ENCODE measurements around the gene EFNB3. TPM values are rescaled to one million over a fixed set of nuclear protein-coding genes. Genes with fewer than 3 reads are reported as not detected.

EFNB3 gene
- total and polyA plus RNA-seq, 3 experiments from 2014 or later = not detected

DNA sequence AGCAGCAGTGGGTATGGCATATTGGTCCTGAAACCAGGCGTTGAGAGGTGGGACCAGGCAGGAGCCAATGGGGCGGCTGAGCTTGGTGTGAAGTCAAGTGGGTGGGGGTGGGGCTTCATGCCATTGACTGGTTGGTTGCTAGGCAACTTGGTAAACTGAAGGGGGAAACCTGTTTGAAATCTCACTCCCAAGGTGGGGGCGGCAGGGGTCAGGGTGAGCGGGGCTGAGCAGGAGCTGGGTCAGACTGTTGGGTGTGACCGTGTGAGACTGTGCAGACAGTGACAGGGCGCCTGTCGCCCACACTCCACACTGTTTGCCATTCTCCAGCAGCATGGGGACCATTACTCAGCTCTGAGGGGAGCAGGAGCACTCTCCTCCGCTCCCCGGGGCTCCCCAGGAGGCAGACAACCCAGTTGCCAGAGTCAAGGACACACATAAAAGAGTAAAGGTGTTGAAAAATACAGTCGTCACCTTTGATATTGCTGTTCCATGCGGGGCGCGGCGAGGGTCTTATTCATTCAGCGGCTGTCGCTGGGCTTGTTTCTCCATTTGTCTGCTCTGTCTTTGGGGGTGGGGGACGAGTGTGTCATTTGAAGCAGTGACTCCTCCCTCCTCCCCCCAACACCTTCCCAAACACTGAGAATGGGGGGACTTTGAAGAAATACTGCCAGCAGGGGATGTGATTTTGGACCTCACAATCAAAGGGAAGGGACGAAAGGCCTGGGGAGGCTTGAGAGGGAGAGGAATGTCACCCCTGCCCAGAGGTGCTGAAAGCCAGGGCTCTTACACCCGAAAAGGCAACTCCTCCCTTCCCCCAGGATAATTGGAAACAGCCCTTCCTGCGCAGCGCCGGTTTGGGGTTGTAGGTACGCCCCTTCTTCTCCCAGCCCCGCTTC, 1.2 kb upstream of the EFNB3 start:
- Mint-ChIP-seq H3K4me1 (peaks cover 14 to 24% (median 23%) of the 10 kb centered on the region in 3 donors), H3K4me3 (peak overlapping the region in 6 of 7 donors; percentile 54 to 89 (median 76)), H3K9me3 (no peaks in the 10 kb centered on the region), H3K27ac (peak overlapping the region in 2 of 8 donors; percentile 13 to 54), H3K27me3 (peaks cover 35 to 61% of the 10 kb centered on the region in 2 donors), H3K36me3 (peaks cover 11 to 30% (median 27%) of the 10 kb centered on the region in 3 donors)
- Histone ChIP-seq H3K36me3 (ENCODE audit: insufficient read depth, low read length) (no peaks in the 10 kb centered on the region), H3K27ac (ENCODE audit: low read depth, low read length) (no peak overlapping the region), H3K27me3 (ENCODE audit: insufficient read depth, low read length, poor library complexity, severe bottlenecking) (peaks cover 26% of the 10 kb centered on the region), H3K4me3 (ENCODE audit: low read length) (no peak overlapping the region), H3K4me1 (ENCODE audit: insufficient read depth, low read length) (peaks cover 10% of the 10 kb centered on the region), H3K9me3 (ENCODE audit: low read length) (no peaks in the 10 kb centered on the region)
- no peak for DNase-seq
- ChIA-PET CTCF (interaction anchor here (0.9 to 1.1 kb wide), 2 partner anchors 15 to 649 kb away, joined by 3 read pairs; partner anchors contain the start of gene WRAP53), POLR2A (interaction anchor here (0.6 kb wide), 1 partner anchor 523 kb away, joined by 4 read pairs; no protein-coding TSS in a partner anchor)

DNA sequence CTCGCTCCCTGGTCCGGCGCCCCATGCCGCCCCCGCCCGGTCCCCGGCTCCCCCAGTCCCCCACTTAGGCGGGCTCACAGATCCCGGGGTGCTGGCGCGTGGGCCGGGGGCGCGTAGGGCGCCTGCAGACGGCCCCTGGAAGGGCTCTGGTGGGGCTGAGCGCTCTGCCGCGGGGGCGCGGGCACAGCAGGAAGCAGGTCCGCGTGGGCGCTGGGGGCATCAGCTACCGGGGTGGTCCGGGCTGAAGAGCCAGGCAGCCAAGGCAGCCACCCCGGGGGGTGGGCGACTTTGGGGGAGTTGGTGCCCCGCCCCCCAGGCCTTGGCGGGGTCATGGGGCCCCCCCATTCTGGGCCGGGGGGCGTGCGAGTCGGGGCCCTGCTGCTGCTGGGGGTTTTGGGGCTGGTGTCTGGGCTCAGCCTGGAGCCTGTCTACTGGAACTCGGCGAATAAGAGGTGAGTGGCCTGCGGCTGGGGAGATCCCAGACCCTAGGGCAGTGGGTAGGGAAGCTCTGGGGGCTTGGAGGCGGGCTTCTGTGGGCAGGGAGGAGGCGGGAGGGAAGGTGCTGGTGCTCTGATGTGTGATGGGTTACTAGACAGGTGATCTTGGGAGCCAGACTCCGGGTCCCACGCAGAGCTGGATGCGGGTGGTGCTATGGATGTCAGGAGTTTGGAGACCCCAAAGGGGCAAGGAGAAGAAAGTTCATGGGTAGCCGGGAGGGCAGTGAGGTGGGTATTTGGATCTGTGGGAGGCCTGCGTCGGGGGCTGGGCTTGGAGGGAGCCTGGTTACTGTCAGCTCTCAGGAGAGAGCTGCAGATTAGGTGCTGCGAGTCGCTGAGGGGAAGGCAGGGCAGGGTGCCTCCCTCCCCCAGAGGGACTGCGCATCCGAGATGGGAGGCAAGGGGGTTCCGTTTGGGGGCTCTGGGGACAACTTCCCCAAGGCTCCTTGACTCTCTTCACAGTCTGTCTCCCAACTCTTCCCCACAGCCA, 560 bp downstream of the EFNB3 start:
- Mint-ChIP-seq H3K9me3 (no peaks in the 10 kb centered on the region), H3K4me3 (peak overlapping the region in 6 of 7 donors; percentile 6 to 65 (median 50)), H3K4me1 (peaks cover 18 to 31% (median 29%) of the 10 kb centered on the region in 3 donors), H3K27ac (no peak overlapping the region), H3K27me3 (peaks cover 37 to 70% of the 10 kb centered on the region in 2 donors), H3K36me3 (peaks cover 6 to 25% (median 25%) of the 10 kb centered on the region in 3 donors)
- no peaks in the 10 kb centered on the region for H3K36me3 ChIP-seq (ENCODE audit: insufficient read depth, low read length)
- no peak overlapping the region for H3K27ac ChIP-seq (ENCODE audit: low read depth, low read length)
- DNase-seq = no peak
- CTCF ChIA-PET = interaction anchor here (1.0 kb wide), 1 partner anchor 11 kb away, joined by 3 read pairs; no protein-coding TSS in a partner anchor
- no peaks in the 10 kb centered on the region for H3K9me3 ChIP-seq (ENCODE audit: low read length)
- H3K27me3 ChIP-seq (ENCODE audit: insufficient read depth, low read length, poor library complexity, severe bottlenecking) = peaks cover 26% of the 10 kb centered on the region
- peaks cover 16% of the 10 kb centered on the region for H3K4me1 ChIP-seq (ENCODE audit: insufficient read depth, low read length)
- no peak overlapping the region for H3K4me3 ChIP-seq (ENCODE audit: low read length)
- POLR2A ChIA-PET = no interaction called here

DNA sequence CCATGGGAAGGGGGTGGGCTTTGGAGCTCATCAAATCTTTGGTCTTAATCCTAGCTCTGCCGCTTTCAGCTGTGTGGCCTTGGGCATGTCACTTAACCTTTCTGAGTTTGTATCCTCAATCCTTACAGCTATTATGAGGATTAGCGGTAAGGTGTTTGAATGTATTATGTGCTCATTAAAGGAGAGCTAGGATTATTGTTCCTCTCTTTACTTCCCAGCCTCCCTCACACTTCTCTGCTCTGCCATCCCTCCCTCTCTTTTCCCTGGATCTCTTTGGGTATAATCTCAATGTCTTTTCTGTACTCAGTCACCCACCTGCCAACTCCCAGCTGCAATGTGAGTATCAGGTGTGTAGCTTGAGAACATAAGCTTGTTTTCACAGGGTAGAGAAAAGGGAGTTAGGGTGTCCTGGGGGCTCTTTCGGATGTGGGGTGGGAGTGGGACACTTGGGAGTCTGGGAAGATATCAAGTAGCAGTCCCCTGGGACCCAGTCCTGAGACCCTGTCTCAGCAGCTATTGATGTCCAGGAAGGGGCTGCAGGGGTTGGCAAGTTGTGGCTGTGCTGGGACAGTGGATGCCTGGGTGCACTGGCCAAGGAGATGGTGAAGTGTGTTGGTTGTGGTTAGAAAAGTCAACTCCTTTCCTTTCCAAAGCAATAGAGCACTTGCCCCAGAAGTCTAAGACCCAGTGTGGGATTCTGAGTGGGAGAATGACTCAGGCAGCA, 1.8 kb downstream of the EFNB3 start:
- POLR2A ChIA-PET = no interaction called here
- DNase-seq = no peak
- no peak overlapping the region for H3K27ac ChIP-seq (ENCODE audit: low read depth, low read length)
- Mint-ChIP-seq H3K27ac (peak overlapping the region in 2 of 8 donors; percentile 13 to 69), H3K36me3 (peaks cover 3 to 15% (median 13%) of the 10 kb centered on the region in 3 donors), H3K4me3 (peak overlapping the region in 1 of 7 donors; percentile 25), H3K27me3 (peaks cover 41 to 80% of the 10 kb centered on the region in 2 donors), H3K9me3 (no peaks in the 10 kb centered on the region), H3K4me1 (peaks cover 19 to 35% (median 33%) of the 10 kb centered on the region in 3 donors)
- H3K4me3 ChIP-seq (ENCODE audit: low read length) = no peak overlapping the region
- CTCF ChIA-PET = no interaction called here
- H3K4me1 ChIP-seq (ENCODE audit: insufficient read depth, low read length) = peaks cover 17% of the 10 kb centered on the region
- H3K9me3 ChIP-seq (ENCODE audit: low read length) = no peaks in the 10 kb centered on the region
- peaks cover 37% of the 10 kb centered on the region for H3K27me3 ChIP-seq (ENCODE audit: insufficient read depth, low read length, poor library complexity, severe bottlenecking)
- no peaks in the 10 kb centered on the region for H3K36me3 ChIP-seq (ENCODE audit: insufficient read depth, low read length)

DNA sequence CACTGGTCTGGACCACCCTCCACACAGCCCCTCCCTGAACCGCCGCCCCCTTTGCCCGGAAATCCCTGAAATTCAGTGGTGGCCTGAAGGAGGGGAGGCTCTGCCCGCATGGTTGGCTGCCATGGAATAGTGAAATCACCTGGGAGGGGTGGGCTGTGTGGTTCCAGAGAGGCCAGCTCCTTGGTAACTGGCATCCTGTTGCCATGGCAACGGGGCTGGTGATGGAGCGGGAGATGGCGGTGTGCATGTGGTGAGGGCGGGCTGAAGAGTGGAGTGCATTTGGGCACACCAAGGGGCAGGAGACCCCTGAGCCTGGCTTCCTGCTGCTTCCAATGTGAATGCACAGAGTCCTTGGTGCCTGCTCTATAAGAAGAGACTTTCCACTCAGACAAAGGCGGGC, 2.4 kb downstream of the EFNB3 start:
- CTCF ChIA-PET = no interaction called here

DNA sequence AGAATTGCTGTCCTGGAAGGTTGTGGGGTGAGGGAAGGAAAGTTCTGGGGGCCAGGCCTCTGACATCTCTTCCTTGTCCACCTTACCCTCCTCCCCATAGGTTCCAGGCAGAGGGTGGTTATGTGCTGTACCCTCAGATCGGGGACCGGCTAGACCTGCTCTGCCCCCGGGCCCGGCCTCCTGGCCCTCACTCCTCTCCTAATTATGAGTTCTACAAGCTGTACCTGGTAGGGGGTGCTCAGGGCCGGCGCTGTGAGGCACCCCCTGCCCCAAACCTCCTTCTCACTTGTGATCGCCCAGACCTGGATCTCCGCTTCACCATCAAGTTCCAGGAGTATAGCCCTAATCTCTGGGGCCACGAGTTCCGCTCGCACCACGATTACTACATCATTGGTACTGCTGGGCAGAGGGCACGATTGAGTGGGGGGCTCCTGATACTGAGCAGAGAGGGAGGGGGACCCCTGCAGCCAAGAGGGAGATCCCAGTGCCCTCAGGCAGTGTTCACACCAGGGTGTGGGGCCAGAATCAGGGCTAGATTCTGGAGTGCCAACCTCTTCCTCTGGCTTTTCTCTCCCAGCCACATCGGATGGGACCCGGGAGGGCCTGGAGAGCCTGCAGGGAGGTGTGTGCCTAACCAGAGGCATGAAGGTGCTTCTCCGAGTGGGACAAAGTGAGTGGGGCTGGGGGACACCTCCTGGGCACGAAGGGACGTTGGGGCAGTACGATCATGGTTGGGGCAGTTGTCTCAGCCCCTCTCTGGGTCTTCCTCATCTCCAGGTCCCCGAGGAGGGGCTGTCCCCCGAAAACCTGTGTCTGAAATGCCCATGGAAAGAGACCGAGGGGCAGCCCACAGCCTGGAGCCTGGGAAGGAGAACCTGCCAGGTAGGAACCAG, 3.1 kb downstream of the EFNB3 start:
- ChIA-PET POLR2A (no interaction called here), CTCF (no interaction called here)
- no peak overlapping the region for H3K4me3 Mint-ChIP-seq
- no peak for DNase-seq
- H3K4me1 Mint-ChIP-seq = peaks cover 19 to 35% (median 33%) of the 10 kb centered on the region in 3 donors
- peaks cover 0 to 5% (median 3%) of the 10 kb centered on the region in 3 donors for H3K36me3 Mint-ChIP-seq
- H3K9me3 Mint-ChIP-seq = peaks cover 0 to 2% (median 0%) of the 10 kb centered on the region in 5 donors
- Histone ChIP-seq H3K4me1 (ENCODE audit: insufficient read depth, low read length) (peaks cover 17% of the 10 kb centered on the region), H3K36me3 (ENCODE audit: insufficient read depth, low read length) (no peaks in the 10 kb centered on the region), H3K27me3 (ENCODE audit: insufficient read depth, low read length, poor library complexity, severe bottlenecking) (peaks cover 37% of the 10 kb centered on the region), H3K4me3 (ENCODE audit: low read length) (no peak overlapping the region), H3K9me3 (ENCODE audit: low read length) (no peaks in the 10 kb centered on the region), H3K27ac (ENCODE audit: low read depth, low read length) (no peak overlapping the region)
- peaks cover 45 to 80% of the 10 kb centered on the region in 2 donors for H3K27me3 Mint-ChIP-seq
- H3K27ac Mint-ChIP-seq = no peak overlapping the region

More for the DNA sequence above, 2.4 kb downstream of the EFNB3 start:
- Mint-ChIP-seq H3K27me3 (peaks cover 41 to 80% of the 10 kb centered on the region in 2 donors), H3K4me3 (no peak overlapping the region), H3K36me3 (peaks cover 3 to 11% (median 6%) of the 10 kb centered on the region in 3 donors), H3K27ac (no peak overlapping the region), H3K9me3 (no peaks in the 10 kb centered on the region), H3K4me1 (peaks cover 19 to 35% (median 33%) of the 10 kb centered on the region in 3 donors)
- POLR2A ChIA-PET = no interaction called here
- Histone ChIP-seq H3K9me3 (ENCODE audit: low read length) (no peaks in the 10 kb centered on the region), H3K27me3 (ENCODE audit: insufficient read depth, low read length, poor library complexity, severe bottlenecking) (peaks cover 37% of the 10 kb centered on the region), H3K4me1 (ENCODE audit: insufficient read depth, low read length) (peaks cover 17% of the 10 kb centered on the region), H3K36me3 (ENCODE audit: insufficient read depth, low read length) (no peaks in the 10 kb centered on the region), H3K27ac (ENCODE audit: low read depth, low read length) (no peak overlapping the region), H3K4me3 (ENCODE audit: low read length) (no peak overlapping the region)
- no peak for DNase-seq

DNA sequence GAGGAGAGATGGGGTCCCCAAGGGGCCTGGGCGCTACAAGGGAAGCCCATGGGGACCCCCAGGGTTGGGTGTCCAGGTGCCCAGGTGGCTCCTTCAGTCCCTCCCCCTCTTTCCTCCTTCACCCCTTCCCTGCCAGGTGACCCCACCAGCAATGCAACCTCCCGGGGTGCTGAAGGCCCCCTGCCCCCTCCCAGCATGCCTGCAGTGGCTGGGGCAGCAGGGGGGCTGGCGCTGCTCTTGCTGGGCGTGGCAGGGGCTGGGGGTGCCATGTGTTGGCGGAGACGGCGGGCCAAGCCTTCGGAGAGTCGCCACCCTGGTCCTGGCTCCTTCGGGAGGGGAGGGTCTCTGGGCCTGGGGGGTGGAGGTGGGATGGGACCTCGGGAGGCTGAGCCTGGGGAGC, 4.0 kb downstream of the EFNB3 start:
- Histone ChIP-seq H3K4me1 (ENCODE audit: insufficient read depth, low read length) (peaks cover 15% of the 10 kb centered on the region), H3K4me3 (ENCODE audit: low read length) (no peak overlapping the region), H3K9me3 (ENCODE audit: low read length) (no peaks in the 10 kb centered on the region), H3K36me3 (ENCODE audit: insufficient read depth, low read length) (no peaks in the 10 kb centered on the region), H3K27me3 (ENCODE audit: insufficient read depth, low read length, poor library complexity, severe bottlenecking) (peaks cover 39% of the 10 kb centered on the region), H3K27ac (ENCODE audit: low read depth, low read length) (no peak overlapping the region)
- ChIA-PET CTCF (no interaction called here), POLR2A (no interaction called here)
- DNase-seq = no peak
- peaks cover 0 to 2% (median 0%) of the 10 kb centered on the region in 5 donors for H3K9me3 Mint-ChIP-seq
- peaks cover 0 to 3% (median 0%) of the 10 kb centered on the region in 3 donors for H3K36me3 Mint-ChIP-seq
- no peak overlapping the region for H3K4me3 Mint-ChIP-seq
- no peak overlapping the region for H3K27ac Mint-ChIP-seq
- H3K27me3 Mint-ChIP-seq = peaks cover 46 to 79% of the 10 kb centered on the region in 2 donors
- peaks cover 17 to 34% (median 25%) of the 10 kb centered on the region in 3 donors for H3K4me1 Mint-ChIP-seq
